Thoracic aorta (tissue), 2 donors: ENCODE measurements around the gene CNOT4. TPM values are rescaled to one million over a fixed set of nuclear protein-coding genes. Genes with fewer than 3 reads are reported as not detected.

Experiments used
- ATAC-seq: fragments of 150-250 bp; one replicate; pipeline ENCODE4 v1.8.0; 2017; ENCODE audit warnings: low read depth; ENCODE audit not compliant: insufficient number of reproducible peaks, low FRiP score
- DNase-seq: peaks from one replicate; pipeline ENCODE4 v3.0.0-alpha.2; 2020; ENCODE audit warnings: low spot score
- H3K27ac ChIP-seq, 2 donors: fragments of 200-600 bp; sonication (generic); 1 replicate in 1 of 2; 2 replicates in 1 of 2; pipeline ENCODE4 v1.5.1; 2016; ENCODE audit warnings: mild to moderate bottlenecking in 2 of 2, moderate library complexity in 2 of 2
- H3K27me3 ChIP-seq: fragments of 200-600 bp; sonication (generic); replicated peaks from 2 replicates; pipeline ENCODE4 v1.6.0; 2016; ENCODE audit warnings: mild to moderate bottlenecking; ENCODE audit not compliant: insufficient read depth
- H3K36me3 ChIP-seq: fragments of 200-600 bp; sonication (generic); one replicate; pipeline ENCODE4 v1.5.1; 2016
- H3K4me1 ChIP-seq, 2 donors: fragments of 200-600 bp; sonication (generic); 1 replicate in 1 of 2; 2 replicates in 1 of 2; pipeline versions ENCODE4 v1.5.1 to v1.6.0; 2016; ENCODE audit warnings: low read depth in 2 of 2, mild to moderate bottlenecking in 1 of 2; ENCODE audit not compliant: control insufficient read depth in 1 of 2
- H3K4me3 ChIP-seq: fragments of 200-600 bp; sonication (generic); 2 replicates; pipeline ENCODE4 v1.5.1; 2016; ENCODE audit warnings: mild to moderate bottlenecking
- H3K9me3 ChIP-seq: fragments of 200-600 bp; sonication (generic); 2 replicates; pipeline ENCODE4 v1.5.1; 2016
- total RNA-seq, 2 donors: library from RNA; depleted of rRNA; stranded (reverse); fragments of >200 nt; gene quantifications; one replicate each; pipeline versions ENCODE4 v1.1.0 to v1.2.3, GENCODE V29; 2016
- TF ChIP-seq, protein P1 (sequence below): fragments of 200-600 bp; sonication (generic); IDR thresholded peaks from one replicate; pipeline ENCODE4 v1.5.1; 2019; ENCODE audit warnings: antibody characterized with exemption

The CNOT4 gene
- total RNA-seq, 2 donors from 2014 or later: 19.5 to 22.4 TPM

- no peak overlapping the region for H3K4me3 ChIP-seq
- no peak overlapping the region for H3K27ac ChIP-seq
- ATAC-seq: no peak
- H3K36me3 ChIP-seq: no peaks in the 10 kb centered on the region
- H3K27me3 ChIP-seq: no peaks in the 10 kb centered on the region
- H3K4me1 ChIP-seq: peaks cover 5 to 7% of the 10 kb centered on the region in 2 donors
- DNase-seq: no peak
- no peaks in the 10 kb centered on the region for H3K9me3 ChIP-seq
- TF ChIP-seq, protein P1, sequence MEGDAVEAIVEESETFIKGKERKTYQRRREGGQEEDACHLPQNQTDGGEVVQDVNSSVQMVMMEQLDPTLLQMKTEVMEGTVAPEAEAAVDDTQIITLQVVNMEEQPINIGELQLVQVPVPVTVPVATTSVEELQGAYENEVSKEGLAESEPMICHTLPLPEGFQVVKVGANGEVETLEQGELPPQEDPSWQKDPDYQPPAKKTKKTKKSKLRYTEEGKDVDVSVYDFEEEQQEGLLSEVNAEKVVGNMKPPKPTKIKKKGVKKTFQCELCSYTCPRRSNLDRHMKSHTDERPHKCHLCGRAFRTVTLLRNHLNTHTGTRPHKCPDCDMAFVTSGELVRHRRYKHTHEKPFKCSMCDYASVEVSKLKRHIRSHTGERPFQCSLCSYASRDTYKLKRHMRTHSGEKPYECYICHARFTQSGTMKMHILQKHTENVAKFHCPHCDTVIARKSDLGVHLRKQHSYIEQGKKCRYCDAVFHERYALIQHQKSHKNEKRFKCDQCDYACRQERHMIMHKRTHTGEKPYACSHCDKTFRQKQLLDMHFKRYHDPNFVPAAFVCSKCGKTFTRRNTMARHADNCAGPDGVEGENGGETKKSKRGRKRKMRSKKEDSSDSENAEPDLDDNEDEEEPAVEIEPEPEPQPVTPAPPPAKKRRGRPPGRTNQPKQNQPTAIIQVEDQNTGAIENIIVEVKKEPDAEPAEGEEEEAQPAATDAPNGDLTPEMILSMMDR: no peak
Measured at GRCh38 chr7:135420786-135421185, 89.1 kb downstream of the CNOT4 start.

DNA sequence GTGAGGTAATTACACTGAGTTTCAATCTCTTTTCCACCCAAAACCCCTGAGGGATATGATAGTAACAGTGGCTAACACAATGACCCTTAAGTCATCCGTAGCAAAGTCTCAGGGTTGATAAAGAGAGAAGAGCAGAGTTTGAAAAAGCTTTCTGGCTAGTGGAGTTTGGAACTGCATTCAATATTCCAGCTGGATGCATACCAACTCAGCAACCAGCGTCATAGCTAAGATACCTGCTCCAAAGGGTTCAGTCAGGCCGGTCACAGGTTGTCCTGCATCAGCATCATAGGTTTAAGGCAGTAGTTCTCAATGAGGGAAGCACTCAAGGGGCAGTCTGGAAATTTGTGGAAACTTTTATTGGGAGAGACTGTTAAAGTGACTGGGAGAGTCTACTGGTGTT, 93.5 kb downstream of the CNOT4 start:
- Histone ChIP-seq H3K9me3 (no peaks in the 10 kb centered on the region), H3K4me1 (no peaks in the 10 kb centered on the region), H3K27ac (no peak overlapping the region), H3K36me3 (no peaks in the 10 kb centered on the region), H3K4me3 (no peak overlapping the region), H3K27me3 (no peaks in the 10 kb centered on the region)
- DNase-seq (no peak), ATAC-seq (no peak)
- TF ChIP-seq, protein P1: no peak

GRCh38 chr7:135414850-135415439, 95.0 kb downstream of the CNOT4 start:
- no peaks in the 10 kb centered on the region for H3K27me3 ChIP-seq
- ATAC-seq (no peak), DNase-seq (no peak)
- no peaks in the 10 kb centered on the region for H3K36me3 ChIP-seq
- no peak overlapping the region for H3K4me3 ChIP-seq
- H3K4me1 ChIP-seq: no peaks in the 10 kb centered on the region
- H3K27ac ChIP-seq: no peak overlapping the region
- no peaks in the 10 kb centered on the region for H3K9me3 ChIP-seq
- TF ChIP-seq, protein P1: no peak

DNA sequence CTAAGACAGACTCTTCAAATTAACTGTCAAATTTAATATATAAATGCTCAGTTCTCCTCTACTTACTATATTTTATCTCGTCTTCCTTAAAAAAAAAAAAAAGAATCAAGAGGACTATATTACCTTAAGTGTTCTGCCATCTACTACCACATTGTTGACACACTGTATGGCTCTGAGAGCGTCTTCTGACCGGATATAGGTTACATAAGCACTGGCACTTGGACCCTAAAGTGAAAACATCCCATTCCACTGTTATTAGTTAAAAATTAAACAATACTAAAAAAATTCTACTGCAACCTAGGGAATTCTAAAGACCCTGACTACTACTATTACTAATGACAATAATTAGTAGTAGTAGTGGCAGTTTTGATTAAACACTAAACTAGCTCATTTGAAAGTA, 95.7 kb downstream of the CNOT4 start:
- H3K27me3 ChIP-seq: no peaks in the 10 kb centered on the region
- no peaks in the 10 kb centered on the region for H3K4me1 ChIP-seq
- TF ChIP-seq, protein P1: no peak
- no peak for DNase-seq
- no peak overlapping the region for H3K4me3 ChIP-seq
- H3K9me3 ChIP-seq: no peaks in the 10 kb centered on the region
- no peak overlapping the region for H3K27ac ChIP-seq
- no peaks in the 10 kb centered on the region for H3K36me3 ChIP-seq
- no peak for ATAC-seq

GRCh38 chr7:135411098-135411497, 98.8 kb downstream of the CNOT4 start:
- Histone ChIP-seq H3K9me3 (no peaks in the 10 kb centered on the region), H3K4me3 (no peak overlapping the region), H3K27ac (no peak overlapping the region), H3K4me1 (no peaks in the 10 kb centered on the region), H3K36me3 (no peaks in the 10 kb centered on the region), H3K27me3 (no peaks in the 10 kb centered on the region)
- ATAC-seq: no peak
- DNase-seq: no peak
- TF ChIP-seq, protein P1: no peak
